Measurements from ENCODE around the gene CLASP1.

DNA sequence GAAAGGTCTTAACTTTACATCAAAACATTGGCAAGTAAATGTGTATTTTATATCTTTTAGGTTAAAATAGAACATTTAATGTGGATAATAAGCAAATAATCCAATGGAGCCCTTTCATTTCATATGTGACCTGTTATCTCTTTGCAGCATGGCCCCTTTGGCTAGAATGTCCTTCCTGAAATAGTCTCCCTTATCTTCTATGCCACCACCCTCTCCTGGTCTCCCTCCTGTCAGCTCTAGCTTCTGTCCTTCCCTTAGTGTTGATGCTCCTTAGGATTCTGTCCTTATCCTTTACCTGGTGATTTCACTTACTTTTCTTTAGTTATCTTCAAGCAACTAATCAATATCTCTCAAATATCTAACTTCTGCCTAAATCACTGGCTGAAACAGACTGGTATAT, 277.2 kb downstream of the CLASP1 start:
- TF ChIP-seq POLR2A (IDR thresholded peaks at IDR 0.05; ENCODE audit: low read depth, low read length) (no peak), SPI1 (IDR thresholded peaks at IDR 0.05; ENCODE audit: low read depth, low read length) (no peak), POLR2AphosphoS5 (IDR thresholded peaks at IDR 0.05; ENCODE audit: low read depth, low read length) (no peak), TAF1 (IDR thresholded peaks at IDR 0.05; ENCODE audit: low read depth, low read length) (no peak)

All from GM12891 (cell line).